AG08395 (cell line): Measurements from ENCODE around the gene DCAF7.

Experiments used
- DNase-seq: peaks from one replicate; pipeline ENCODE4 v3.0.0; 2012; ENCODE audit warnings: mixed read lengths, low spot score

The DCAF7 gene

GRCh38 chr17:63588797-63589196 is 38.5 kb downstream of the DCAF7 start:
- DNase-seq = no peak

GRCh38 chr17:63589646-63590045 is 39.4 kb downstream of the DCAF7 start:
- no peak for DNase-seq

GRCh38 chr17:63592797-63593196 is 42.5 kb downstream of the DCAF7 start:
- DNase-seq = no peak

GRCh38 chr17:63595132-63595531 is 44.9 kb downstream of the DCAF7 start:
- no peak for DNase-seq

- no peak for DNase-seq
Measured at GRCh38 chr17:63596856-63597586, 46.7 kb downstream of the DCAF7 start.

GRCh38 chr17:63598281-63598680 is 48.0 kb downstream of the DCAF7 start:
- no peak for DNase-seq

GRCh38 chr17:63600569-63601438 is 50.5 kb downstream of the DCAF7 start, which contains the start of gene TACO1:
TACO1 (plus strand) TSS chr17:63600895; CDS start chr17:63601084, 189 bp downstream.
- peak; percentile 94 for DNase-seq

GRCh38 chr17:63601439-63602371 is 51.4 kb downstream of the DCAF7 start:
- DNase-seq = no peak

GRCh38 chr17:63609816-63610573 is 59.7 kb downstream of the DCAF7 start:
- no peak for DNase-seq

- no peak for DNase-seq
Measured at GRCh38 chr17:63610854-63611253, 60.6 kb downstream of the DCAF7 start.

GRCh38 chr17:63611354-63611753 is 61.1 kb downstream of the DCAF7 start:
- no peak for DNase-seq

- DNase-seq = no peak
Measured at GRCh38 chr17:63613663-63614062, 63.4 kb downstream of the DCAF7 start.

- no peak for DNase-seq
Measured at GRCh38 chr17:63621229-63621683, 71.0 kb downstream of the DCAF7 start.

GRCh38 chr17:63621684-63622573 is 71.7 kb downstream of the DCAF7 start, which contains the start of gene MAP3K3:
MAP3K3 (plus strand) TSS chr17:63622417; CDS start chr17:63622760, 343 bp downstream.
- DNase-seq = peak; percentile 100

- peak; percentile 66 for DNase-seq
Measured at GRCh38 chr17:63622574-63623390, 72.5 kb downstream of the DCAF7 start.

- no peak for DNase-seq
Measured at GRCh38 chr17:63623786-63624530, 73.7 kb downstream of the DCAF7 start.

GRCh38 chr17:63624531-63624880 is 74.2 kb downstream of the DCAF7 start:
- no peak for DNase-seq

GRCh38 chr17:63626551-63627180 is 76.4 kb downstream of the DCAF7 start:
- peak; percentile 26 for DNase-seq
